Measurements from ENCODE around the gene KDM6A. TPM values are rescaled to one million over a fixed set of nuclear protein-coding genes. Genes with fewer than 3 reads are reported as not detected.
"Not testable (repeated sequence)": the region's sequence is repeated elsewhere in the genome, so short reads cannot be mapped to it uniquely, and the experiment has no call there.

Gene KDM6A
- total RNA-seq, 2 donors from 2014 or later: 20.8 to 30.7 TPM

DNA sequence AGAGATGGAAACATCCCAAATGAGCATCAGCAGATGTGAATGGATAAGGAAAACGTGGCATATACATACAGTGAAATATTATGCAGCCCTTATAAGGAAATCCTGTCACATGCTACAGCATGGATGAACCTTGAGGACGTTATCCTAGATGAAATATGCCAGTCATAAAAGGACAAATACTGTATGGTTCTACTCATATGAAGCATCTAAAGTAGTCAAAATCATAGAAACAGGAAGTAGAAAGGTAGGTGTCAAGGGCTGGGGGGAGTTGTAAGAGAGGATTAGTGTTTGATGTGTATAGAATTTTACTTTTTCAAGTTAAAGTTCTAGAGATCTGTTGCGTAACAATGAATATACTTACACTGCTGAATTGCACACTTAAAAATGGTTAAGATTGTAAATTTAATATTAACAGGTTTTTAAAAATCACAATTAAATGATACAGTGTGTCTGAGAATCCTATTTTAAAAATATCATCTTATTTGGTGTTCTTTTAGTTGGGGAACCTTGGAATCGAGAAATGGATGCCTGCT lies 58.5 kb downstream of the KDM6A start:
- TF ChIP-seq CTCF (IDR thresholded peaks at IDR 0.05) (no peak), POLR2A (IDR thresholded peaks at IDR 0.05) (no peak)
- H3K27ac ChIP-seq: no peak overlapping the region
- no peak overlapping the region for H3K4me3 ChIP-seq
- DNase-seq: no peak
- no peaks in the 10 kb centered on the region for H3K27me3 ChIP-seq
- ATAC-seq: no peak
- 87 to 88% methylated on average over 4 of the region's 4 CpGs for WGBS, 2 donors
- H3K9me3 ChIP-seq: no peaks in the 10 kb centered on the region
- H3K36me3 ChIP-seq (replicated peaks in 1 of 2; ENCODE audit: insufficient read depth in 1 of 2, low read depth in 2 of 2): no peaks in the 10 kb centered on the region
- intact Hi-C loops (cut with DNase I): no loop called here
- H3K4me1 ChIP-seq: peaks cover 11% of the 10 kb centered on the region

DNA sequence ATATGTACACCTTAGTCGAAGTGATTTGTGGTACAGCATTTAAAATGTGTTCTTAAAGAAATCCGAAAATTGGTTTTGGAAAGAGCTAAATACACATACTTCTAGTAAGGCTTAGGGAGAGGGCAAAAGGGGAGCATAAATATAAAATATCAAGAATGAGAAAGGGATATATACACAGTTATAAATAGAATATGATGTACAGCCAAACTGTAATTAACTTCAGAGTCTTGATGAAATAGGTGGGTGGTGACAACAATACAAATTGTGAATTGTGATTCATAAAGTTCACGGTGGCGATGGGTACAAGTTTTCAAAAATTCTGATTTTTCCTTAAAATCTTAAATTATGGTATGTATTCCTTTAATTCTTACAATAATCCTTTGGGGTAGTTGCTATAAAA lies 62.2 kb downstream of the KDM6A start:
- TF ChIP-seq CTCF (IDR thresholded peaks at IDR 0.05) (no peak), POLR2A (IDR thresholded peaks at IDR 0.05) (no peak)

DNA sequence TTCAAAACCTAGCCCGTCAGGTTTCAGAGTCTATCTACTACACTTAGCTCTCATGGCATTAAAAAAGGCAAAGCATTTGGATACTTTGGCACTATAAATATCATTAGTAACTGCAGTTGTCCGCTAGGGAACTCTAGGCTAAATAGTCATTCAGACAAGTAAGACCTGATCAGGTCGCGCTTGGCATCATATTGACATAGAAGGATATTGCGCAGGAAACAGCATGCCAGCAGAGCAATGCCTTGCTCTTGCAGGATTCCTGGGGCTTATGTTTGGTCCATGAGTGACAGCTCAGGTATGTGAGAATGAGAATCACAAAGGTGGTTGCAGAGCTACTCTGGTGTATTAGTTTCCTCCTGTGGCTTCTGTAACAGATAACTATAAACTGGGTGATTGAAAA lies 62.7 kb downstream of the KDM6A start:
- 80 to 84% methylated on average over 4 to 5 of the region's 5 CpGs for WGBS, 2 donors
- TF ChIP-seq CTCF (IDR thresholded peaks at IDR 0.05) (no peak), POLR2A (IDR thresholded peaks at IDR 0.05) (no peak)
- no peak for DNase-seq
- Histone ChIP-seq H3K9me3 (no peaks in the 10 kb centered on the region), H3K36me3 (replicated peaks in 1 of 2; ENCODE audit: insufficient read depth in 1 of 2, low read depth in 2 of 2) (no peaks in the 10 kb centered on the region), H3K4me3 (no peak overlapping the region), H3K27me3 (no peaks in the 10 kb centered on the region), H3K4me1 (peaks cover 19% of the 10 kb centered on the region), H3K27ac (no peak overlapping the region)
- intact Hi-C loops (cut with DNase I): no loop called here
- ATAC-seq: no peak

More for the DNA sequence above, 62.2 kb downstream of the KDM6A start:
- Histone ChIP-seq H3K9me3 (no peaks in the 10 kb centered on the region), H3K27me3 (no peaks in the 10 kb centered on the region), H3K4me1 (peaks cover 19% of the 10 kb centered on the region), H3K4me3 (no peak overlapping the region), H3K36me3 (replicated peaks in 1 of 2; ENCODE audit: insufficient read depth in 1 of 2, low read depth in 2 of 2) (no peaks in the 10 kb centered on the region), H3K27ac (no peak overlapping the region)
- no peak for ATAC-seq
- no peak for DNase-seq
- intact Hi-C loops (cut with DNase I): no loop called here
- WGBS, 2 donors: 88 to 90% methylated on average over 4 of the region's 4 CpGs

DNA sequence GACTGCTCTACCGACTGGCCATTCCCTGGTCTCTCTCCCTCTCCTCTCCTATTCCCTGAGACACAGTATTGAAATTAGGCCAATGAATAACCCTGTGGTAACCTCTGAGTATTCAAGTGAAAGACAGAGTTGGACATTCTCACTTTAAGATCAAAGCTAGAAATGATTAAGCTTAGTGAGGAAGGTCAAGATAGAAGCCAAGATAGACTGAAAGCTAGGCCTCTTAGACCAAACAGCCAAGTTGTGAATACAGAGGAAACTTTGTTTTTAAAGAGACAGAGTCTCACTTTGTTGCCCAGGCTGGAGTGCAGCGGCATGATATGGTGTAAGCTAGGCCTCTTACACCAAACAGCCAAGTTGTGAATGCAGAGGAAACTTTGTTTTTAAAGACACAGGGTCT lies 64.6 kb downstream of the KDM6A start:
- Histone ChIP-seq H3K36me3 (replicated peaks in 1 of 2; ENCODE audit: insufficient read depth in 1 of 2, low read depth in 2 of 2) (no peaks in the 10 kb centered on the region), H3K27ac (no peak overlapping the region), H3K9me3 (no peaks in the 10 kb centered on the region), H3K4me1 (peaks cover 19% of the 10 kb centered on the region), H3K4me3 (no peak overlapping the region), H3K27me3 (no peaks in the 10 kb centered on the region)
- DNase-seq: no peak
- intact Hi-C loops (cut with DNase I): no loop called here
- no peak for ATAC-seq
- 36 to 54% methylated on average over 2 of the region's 2 CpGs for WGBS, 2 donors
- TF ChIP-seq POLR2A (IDR thresholded peaks at IDR 0.05): no peak
- TF ChIP-seq CTCF (IDR thresholded peaks at IDR 0.05): no peak

- H3K27me3 ChIP-seq: no peaks in the 10 kb centered on the region
- TF ChIP-seq CTCF (IDR thresholded peaks at IDR 0.05): no peak
- no peak for TF ChIP-seq POLR2A (IDR thresholded peaks at IDR 0.05)
- intact Hi-C loops (cut with DNase I): no loop called here
- WGBS, 2 donors: 34 to 67% methylated on average over 2 to 4 of the region's 4 CpGs
- no peaks in the 10 kb centered on the region for H3K9me3 ChIP-seq
- ATAC-seq (no peak), DNase-seq (no peak)
- H3K4me3 ChIP-seq: no peak overlapping the region
- peaks cover 19% of the 10 kb centered on the region for H3K4me1 ChIP-seq
- no peak overlapping the region for H3K27ac ChIP-seq
- H3K36me3 ChIP-seq (replicated peaks in 1 of 2; ENCODE audit: insufficient read depth in 1 of 2, low read depth in 2 of 2): no peaks in the 10 kb centered on the region
Measured at GRCh38 chrX:44938111-44938510, 65.1 kb downstream of the KDM6A start.

DNA sequence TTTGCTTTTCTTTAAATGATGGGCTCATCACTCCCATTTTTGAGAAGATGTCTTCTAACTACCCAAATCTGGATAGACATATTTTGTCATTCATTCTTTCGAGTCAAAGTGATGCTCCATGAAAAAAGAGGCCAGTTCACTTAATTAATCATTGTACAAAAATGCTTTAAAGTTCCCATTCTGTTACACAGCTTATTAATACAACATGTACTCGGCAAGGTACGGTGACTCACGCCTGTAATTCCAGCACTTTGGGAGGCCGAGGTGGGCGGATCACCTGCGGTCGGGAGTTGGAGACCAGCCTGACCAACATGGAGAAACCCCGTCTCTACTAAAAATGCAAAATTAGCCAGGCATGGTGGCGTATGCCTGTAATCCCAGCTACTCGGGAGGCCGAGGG lies 67.6 kb downstream of the KDM6A start:
- H3K27me3 ChIP-seq: not testable (repeated sequence)

More for the DNA sequence above, 67.6 kb downstream of the KDM6A start:
- H3K4me3 ChIP-seq; ATAC-seq; intact Hi-C loops (cut with DNase I); H3K27ac ChIP-seq; H3K9me3 ChIP-seq; H3K36me3 ChIP-seq (replicated peaks in 1 of 2; ENCODE audit: insufficient read depth in 1 of 2, low read depth in 2 of 2); DNase-seq: not testable (repeated sequence)
- H3K4me1 ChIP-seq: peaks cover 16% of the 10 kb centered on the region
- 94 to 96% methylated on average over 10 to 11 of the region's 12 CpGs for WGBS, 2 donors

Measured in body of pancreas (tissue), 4 donors.